Measurements from ENCODE around the gene TBCA. TPM values are rescaled to one million over a fixed set of nuclear protein-coding genes. Genes with fewer than 3 reads are reported as not detected.

Gene TBCA
- total and polyA plus RNA-seq, 2 experiments from 2014 or later = 117 to 814 TPM

DNA sequence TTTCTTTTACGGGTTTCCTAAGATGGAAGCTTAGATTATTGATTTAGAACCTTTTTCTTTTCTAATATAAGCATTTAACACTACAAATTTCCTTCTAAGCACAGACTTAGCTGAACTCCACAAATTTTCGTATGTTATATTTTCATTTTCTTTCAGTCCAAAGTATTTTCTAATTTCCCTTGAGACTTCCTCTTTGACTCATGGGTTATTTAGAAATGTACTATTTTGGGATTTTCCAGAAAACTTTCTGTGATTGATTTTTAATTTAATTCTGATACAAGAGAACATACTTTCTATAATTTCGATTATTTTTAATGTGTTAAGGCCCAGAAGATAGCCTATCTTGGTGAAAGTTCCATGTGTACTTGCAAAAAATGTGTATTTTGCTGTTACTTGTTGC is 19.7 kb upstream of the TBCA start (continued):
- TF ChIP-seq JUNB (IDR thresholded peaks at IDR 0.05; ENCODE audit: unreplicated experiment) (no peak), NANOG (IDR thresholded peaks at IDR 0.05; ENCODE audit: borderline replicate concordance) (no peak), EZH2 (IDR thresholded peaks at IDR 0.05; ENCODE audit: low read depth, unreplicated experiment) (no peak), EZH2phosphoT487 (IDR thresholded peaks at IDR 0.05; ENCODE audit: unreplicated experiment) (no peak), POLR2AphosphoS5 (IDR thresholded peaks at IDR 0.05; ENCODE audit: low read depth) (no peak), STAT1 (IDR thresholded peaks at IDR 0.05; ENCODE audit: unreplicated experiment) (no peak)
- TF ChIP-seq, protein P1, sequence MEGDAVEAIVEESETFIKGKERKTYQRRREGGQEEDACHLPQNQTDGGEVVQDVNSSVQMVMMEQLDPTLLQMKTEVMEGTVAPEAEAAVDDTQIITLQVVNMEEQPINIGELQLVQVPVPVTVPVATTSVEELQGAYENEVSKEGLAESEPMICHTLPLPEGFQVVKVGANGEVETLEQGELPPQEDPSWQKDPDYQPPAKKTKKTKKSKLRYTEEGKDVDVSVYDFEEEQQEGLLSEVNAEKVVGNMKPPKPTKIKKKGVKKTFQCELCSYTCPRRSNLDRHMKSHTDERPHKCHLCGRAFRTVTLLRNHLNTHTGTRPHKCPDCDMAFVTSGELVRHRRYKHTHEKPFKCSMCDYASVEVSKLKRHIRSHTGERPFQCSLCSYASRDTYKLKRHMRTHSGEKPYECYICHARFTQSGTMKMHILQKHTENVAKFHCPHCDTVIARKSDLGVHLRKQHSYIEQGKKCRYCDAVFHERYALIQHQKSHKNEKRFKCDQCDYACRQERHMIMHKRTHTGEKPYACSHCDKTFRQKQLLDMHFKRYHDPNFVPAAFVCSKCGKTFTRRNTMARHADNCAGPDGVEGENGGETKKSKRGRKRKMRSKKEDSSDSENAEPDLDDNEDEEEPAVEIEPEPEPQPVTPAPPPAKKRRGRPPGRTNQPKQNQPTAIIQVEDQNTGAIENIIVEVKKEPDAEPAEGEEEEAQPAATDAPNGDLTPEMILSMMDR (conservative IDR thresholded peaks at IDR 0.05; ENCODE audit: low read depth in 2 of 2) = no peak

DNA sequence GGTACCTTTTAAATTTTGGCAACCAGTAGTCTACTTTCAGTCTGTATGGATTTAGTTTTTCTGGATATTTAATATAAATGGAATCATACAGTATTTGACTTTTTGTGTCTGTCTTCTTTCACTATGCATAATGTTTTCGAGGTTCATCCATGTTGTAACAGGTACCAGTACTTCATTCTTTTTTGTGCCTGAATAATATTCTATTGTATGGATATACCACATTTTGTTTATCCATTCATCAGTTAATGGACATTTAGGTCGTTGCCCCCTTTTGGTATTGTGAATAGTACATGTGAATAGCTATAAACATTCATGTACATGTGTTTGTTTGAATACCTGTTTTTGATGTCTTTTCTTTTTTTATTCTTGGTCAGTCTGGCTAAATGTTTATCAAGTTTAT is 19.1 kb upstream of the TBCA start:
- no peak overlapping the region for H3K27ac ChIP-seq (ENCODE audit: low read depth)
- no peak overlapping the region for H3K27ac Mint-ChIP-seq
- H3K9me2 ChIP-seq (ENCODE audit: insufficient read depth) = no peaks in the 10 kb centered on the region
- no peak overlapping the region for H2AFZ ChIP-seq
- no peak overlapping the region for H3K4me3 ChIP-seq
- H3K4me1 ChIP-seq (ENCODE audit: insufficient read depth) = no peaks in the 10 kb centered on the region
- no peaks in the 10 kb centered on the region for H4K20me1 ChIP-seq (replicated peaks; ENCODE audit: insufficient read depth)
- peaks cover 10% of the 10 kb centered on the region for H3K4me1 Mint-ChIP-seq
- ATAC-seq (no peak), DNase-seq (ENCODE audit: low spot score) (no peak)
- peaks cover 13% of the 10 kb centered on the region for H3K9me3 Mint-ChIP-seq
- H3K27me3 ChIP-seq (ENCODE audit: insufficient read depth) = no peaks in the 10 kb centered on the region
- H3K27me3 Mint-ChIP-seq (ENCODE audit: insufficient read depth, low read depth, poor library complexity) = peaks cover 3% of the 10 kb centered on the region
- no peak overlapping the region for H3K4me3 Mint-ChIP-seq
- H3K79me2 ChIP-seq (replicated peaks; ENCODE audit: insufficient read depth) = no peaks in the 10 kb centered on the region
- no peaks in the 10 kb centered on the region for H3F3A ChIP-seq (replicated peaks; ENCODE audit: low read depth)
- H3K4me2 ChIP-seq = no peak overlapping the region
- H3K36me3 ChIP-seq (ENCODE audit: insufficient read depth) = no peaks in the 10 kb centered on the region
- H3K36me3 Mint-ChIP-seq (ENCODE audit: low read depth) = peaks cover 8% of the 10 kb centered on the region
- no peak for TF ChIP-seq ZNF331 (CRISPR knock-in tag; IDR thresholded peaks at IDR 0.05; ENCODE audit: low read depth)
- TF ChIP-seq, protein P2, sequence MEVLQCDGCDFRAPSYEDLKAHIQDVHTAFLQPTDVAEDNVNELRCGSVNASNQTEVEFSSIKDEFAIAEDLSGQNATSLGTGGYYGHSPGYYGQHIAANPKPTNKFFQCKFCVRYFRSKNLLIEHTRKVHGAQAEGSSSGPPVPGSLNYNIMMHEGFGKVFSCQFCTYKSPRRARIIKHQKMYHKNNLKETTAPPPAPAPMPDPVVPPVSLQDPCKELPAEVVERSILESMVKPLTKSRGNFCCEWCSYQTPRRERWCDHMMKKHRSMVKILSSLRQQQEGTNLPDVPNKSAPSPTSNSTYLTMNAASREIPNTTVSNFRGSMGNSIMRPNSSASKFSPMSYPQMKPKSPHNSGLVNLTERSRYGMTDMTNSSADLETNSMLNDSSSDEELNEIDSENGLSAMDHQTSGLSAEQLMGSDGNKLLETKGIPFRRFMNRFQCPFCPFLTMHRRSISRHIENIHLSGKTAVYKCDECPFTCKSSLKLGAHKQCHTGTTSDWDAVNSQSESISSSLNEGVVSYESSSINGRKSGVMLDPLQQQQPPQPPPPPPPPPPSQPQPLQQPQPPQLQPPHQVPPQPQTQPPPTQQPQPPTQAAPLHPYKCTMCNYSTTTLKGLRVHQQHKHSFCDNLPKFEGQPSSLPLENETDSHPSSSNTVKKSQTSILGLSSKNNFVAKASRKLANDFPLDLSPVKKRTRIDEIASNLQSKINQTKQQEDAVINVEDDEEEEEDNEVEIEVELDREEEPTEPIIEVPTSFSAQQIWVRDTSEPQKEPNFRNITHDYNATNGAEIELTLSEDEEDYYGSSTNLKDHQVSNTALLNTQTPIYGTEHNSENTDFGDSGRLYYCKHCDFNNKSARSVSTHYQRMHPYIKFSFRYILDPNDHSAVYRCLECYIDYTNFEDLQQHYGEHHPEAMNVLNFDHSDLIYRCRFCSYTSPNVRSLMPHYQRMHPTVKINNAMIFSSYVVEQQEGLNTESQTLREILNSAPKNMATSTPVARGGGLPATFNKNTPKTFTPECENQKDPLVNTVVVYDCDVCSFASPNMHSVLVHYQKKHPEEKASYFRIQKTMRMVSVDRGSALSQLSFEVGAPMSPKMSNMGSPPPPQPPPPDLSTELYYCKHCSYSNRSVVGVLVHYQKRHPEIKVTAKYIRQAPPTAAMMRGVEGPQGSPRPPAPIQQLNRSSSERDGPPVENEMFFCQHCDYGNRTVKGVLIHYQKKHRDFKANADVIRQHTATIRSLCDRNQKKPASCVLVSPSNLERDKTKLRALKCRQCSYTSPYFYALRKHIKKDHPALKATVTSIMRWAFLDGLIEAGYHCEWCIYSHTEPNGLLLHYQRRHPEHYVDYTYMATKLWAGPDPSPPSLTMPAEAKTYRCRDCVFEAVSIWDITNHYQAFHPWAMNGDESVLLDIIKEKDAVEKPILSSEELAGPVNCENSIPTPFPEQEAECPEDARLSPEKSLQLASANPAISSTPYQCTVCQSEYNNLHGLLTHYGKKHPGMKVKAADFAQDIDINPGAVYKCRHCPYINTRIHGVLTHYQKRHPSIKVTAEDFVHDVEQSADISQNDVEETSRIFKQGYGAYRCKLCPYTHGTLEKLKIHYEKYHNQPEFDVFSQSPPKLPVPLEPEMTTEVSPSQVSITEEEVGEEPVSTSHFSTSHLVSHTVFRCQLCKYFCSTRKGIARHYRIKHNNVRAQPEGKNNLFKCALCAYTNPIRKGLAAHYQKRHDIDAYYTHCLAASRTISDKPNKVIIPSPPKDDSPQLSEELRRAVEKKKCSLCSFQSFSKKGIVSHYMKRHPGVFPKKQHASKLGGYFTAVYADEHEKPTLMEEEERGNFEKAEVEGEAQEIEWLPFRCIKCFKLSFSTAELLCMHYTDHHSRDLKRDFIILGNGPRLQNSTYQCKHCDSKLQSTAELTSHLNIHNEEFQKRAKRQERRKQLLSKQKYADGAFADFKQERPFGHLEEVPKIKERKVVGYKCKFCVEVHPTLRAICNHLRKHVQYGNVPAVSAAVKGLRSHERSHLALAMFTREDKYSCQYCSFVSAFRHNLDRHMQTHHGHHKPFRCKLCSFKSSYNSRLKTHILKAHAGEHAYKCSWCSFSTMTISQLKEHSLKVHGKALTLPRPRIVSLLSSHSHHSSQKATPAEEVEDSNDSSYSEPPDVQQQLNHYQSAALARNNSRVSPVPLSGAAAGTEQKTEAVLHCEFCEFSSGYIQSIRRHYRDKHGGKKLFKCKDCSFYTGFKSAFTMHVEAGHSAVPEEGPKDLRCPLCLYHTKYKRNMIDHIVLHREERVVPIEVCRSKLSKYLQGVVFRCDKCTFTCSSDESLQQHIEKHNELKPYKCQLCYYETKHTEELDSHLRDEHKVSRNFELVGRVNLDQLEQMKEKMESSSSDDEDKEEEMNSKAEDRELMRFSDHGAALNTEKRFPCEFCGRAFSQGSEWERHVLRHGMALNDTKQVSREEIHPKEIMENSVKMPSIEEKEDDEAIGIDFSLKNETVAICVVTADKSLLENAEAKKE (CRISPR knock-in tag; IDR thresholded peaks at IDR 0.05) = no peak
- no peak for TF ChIP-seq EZH2phosphoT487 (IDR thresholded peaks at IDR 0.05; ENCODE audit: unreplicated experiment)
- TF ChIP-seq, protein P3, sequence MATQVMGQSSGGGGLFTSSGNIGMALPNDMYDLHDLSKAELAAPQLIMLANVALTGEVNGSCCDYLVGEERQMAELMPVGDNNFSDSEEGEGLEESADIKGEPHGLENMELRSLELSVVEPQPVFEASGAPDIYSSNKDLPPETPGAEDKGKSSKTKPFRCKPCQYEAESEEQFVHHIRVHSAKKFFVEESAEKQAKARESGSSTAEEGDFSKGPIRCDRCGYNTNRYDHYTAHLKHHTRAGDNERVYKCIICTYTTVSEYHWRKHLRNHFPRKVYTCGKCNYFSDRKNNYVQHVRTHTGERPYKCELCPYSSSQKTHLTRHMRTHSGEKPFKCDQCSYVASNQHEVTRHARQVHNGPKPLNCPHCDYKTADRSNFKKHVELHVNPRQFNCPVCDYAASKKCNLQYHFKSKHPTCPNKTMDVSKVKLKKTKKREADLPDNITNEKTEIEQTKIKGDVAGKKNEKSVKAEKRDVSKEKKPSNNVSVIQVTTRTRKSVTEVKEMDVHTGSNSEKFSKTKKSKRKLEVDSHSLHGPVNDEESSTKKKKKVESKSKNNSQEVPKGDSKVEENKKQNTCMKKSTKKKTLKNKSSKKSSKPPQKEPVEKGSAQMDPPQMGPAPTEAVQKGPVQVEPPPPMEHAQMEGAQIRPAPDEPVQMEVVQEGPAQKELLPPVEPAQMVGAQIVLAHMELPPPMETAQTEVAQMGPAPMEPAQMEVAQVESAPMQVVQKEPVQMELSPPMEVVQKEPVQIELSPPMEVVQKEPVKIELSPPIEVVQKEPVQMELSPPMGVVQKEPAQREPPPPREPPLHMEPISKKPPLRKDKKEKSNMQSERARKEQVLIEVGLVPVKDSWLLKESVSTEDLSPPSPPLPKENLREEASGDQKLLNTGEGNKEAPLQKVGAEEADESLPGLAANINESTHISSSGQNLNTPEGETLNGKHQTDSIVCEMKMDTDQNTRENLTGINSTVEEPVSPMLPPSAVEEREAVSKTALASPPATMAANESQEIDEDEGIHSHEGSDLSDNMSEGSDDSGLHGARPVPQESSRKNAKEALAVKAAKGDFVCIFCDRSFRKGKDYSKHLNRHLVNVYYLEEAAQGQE (IDR thresholded peaks at IDR 0.05; ENCODE audit: unreplicated experiment) = no peak
- no peak for TF ChIP-seq NANOG (IDR thresholded peaks at IDR 0.05; ENCODE audit: borderline replicate concordance)
- TF ChIP-seq, protein P4, sequence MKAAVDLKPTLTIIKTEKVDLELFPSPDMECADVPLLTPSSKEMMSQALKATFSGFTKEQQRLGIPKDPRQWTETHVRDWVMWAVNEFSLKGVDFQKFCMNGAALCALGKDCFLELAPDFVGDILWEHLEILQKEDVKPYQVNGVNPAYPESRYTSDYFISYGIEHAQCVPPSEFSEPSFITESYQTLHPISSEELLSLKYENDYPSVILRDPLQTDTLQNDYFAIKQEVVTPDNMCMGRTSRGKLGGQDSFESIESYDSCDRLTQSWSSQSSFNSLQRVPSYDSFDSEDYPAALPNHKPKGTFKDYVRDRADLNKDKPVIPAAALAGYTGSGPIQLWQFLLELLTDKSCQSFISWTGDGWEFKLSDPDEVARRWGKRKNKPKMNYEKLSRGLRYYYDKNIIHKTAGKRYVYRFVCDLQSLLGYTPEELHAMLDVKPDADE (IDR thresholded peaks at IDR 0.05) = no peak
- TF ChIP-seq POLR2AphosphoS5 (IDR thresholded peaks at IDR 0.05; ENCODE audit: low read depth) = no peak
